GM18502 (cell line): ENCODE results near the gene LIMK2.
"Not testable (repeated sequence)": the region's sequence is repeated elsewhere in the genome, so short reads cannot be mapped to it uniquely, and the experiment has no call there.

ENCODE experiments used
- ATAC-seq: cut with Tn5 transposase; IDR thresholded peaks from one replicate; pipeline ENCODE4 v1.9.1; 2021; ENCODE audit warnings: mild to moderate bottlenecking; ENCODE audit not compliant: unreplicated experiment, poor library complexity

Gene LIMK2

DNA sequence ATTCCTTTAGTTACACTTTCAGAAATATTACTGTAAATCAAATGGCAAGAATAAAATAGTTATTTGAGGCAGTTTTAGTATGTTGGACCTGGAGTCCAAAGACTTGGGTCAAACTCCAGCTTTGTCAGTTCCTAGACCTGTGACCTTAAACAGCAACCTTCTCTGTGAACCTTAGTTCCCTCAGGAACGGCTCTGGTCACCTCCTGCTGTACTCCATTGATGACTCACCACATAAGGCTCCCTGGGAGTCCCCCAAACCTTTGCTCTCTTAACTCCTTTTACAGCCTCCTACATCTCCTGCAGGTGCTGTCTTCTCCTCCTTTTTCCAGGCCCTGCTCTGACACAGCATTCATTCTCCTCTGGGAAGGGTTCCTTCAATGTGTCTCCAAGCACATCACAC, 29.1 kb downstream of the LIMK2 start:
- ATAC-seq: no peak

DNA sequence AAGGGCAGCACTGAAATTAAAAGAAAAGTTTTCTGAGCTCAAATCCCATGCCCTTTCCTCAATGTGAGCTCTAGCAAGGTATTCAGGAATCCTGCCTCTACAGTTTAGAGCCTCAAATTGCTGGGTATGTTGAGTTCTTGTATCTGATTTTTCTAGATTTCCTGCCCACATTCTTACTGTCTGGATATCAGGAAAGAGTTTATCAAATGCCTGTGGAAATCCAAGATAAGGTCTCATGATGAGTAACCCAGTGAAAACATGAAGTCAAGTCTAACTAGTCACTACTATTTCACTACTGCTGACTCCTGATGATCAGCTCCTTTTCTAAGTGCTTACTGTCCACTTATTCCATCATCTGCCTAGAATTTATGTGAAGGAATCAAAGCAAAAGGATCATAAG, 29.8 kb downstream of the LIMK2 start:
- no peak for ATAC-seq

DNA sequence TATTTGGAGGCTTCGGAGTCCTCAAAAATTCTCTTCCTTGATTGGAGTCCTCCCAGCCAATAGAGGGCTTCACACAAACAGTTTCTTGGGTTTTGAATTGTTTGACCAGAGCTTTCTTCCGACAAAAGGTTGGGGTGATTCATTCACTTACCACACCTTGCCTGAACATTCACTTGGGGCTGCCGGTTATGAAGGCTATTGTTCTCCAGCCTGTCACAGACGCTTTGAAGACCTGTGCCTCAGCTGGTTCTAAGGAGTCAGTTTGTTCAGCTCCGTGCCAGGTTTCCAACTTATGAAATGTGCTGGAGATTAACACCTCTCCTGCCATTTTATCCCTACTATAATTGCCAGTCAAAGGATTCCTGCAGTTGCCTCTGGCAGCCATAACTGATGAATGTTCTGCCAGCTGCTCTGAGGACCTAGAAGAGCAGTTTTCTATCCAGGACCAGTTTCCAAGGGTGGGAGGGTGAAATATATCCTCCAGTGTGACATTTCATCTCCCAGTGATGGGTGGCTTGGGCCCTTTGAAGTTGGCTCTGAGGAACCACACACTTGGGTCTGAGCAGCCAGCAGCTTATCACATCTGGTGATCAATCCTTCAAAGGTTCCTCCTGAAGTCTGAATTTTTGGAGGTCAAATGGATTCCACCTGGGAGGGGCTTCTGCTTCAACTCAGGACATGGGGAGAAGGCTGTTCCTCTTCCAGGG, 31.4 kb downstream of the LIMK2 start:
- ATAC-seq: no peak

DNA sequence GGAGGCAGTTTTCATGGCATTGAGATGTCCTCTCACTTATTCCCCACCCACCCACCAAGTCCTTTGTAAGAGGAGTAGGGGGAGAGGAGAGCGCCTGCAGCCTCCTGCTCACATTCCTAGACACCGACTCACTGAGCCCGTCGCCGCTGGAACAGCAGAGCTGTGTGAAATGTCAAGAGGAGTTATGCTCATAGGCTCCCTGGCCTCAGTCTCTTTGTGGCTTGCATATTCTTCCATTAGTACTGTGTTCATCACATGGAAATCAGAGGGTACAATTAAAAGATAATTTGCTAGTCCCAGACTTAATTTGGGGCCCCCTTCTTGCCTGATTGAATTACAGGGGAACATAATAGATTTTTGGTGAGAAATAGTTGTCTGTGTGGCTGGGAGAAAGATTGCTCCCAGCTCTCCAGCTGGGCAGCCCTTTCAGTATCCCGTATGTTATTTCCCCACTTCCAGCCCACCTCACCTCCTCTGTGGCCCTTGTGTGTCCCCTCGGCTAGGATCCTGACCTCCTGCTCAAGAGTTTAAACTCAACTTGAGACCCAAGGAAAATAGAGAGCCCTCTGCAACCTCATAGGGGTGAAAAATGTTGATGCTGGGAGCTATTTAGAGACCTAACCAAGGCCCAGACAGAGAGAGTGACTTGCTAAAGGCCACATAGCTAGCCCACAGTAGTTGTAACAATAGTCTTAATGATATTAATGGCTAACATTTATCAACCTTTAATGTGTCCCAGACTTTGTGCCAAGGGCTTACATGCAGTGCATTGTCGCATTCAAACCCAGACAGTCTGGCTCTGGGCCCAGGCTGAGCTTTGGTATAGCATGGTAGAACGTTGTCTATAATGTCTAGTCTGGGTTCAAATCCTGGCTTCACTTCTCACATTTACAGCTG, 32.2 kb downstream of the LIMK2 start:
- no peak for ATAC-seq

DNA sequence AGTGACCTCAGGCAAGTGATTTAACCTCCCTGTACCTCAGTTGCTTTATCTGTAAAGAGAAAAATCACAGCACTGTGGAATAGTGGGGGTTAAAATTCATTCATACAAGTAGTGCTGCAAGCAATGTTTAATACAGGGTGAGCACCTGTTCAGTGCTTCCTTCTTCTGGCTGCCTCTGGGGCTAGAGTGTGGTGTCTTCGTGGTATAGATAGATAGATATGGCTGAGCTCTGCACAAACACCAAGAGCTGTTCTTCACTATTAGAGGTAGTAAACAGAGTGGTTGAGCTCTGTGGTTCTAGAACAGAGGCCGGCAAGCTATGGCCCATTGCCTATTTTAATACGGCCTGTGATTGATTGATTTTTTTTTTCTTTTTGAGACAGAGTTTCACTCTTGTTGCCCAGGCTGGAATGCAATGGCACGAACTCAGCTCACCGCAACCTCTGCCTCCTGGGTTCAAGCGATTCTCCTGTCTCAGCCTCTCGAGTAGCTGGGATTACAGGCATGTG, 32.9 kb downstream of the LIMK2 start:
- ATAC-seq: no peak

DNA sequence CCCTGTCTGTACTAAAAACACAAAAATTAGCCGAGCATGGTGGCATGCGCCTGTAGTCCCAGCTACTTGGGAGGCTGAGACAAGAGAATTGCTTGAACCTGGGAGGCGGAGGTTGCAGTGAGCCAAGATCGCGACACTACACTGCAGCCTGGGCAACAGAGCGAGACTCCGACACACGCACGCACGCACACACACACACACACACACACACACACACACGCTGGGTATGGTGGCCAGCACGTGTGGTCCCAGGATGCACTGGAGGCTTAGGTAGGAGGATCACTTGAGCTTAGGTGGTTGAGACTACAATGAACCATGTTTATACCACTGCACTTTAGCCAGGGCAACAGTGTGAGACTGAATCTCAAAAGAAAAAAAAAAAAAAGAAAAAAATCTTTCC, 33.9 kb downstream of the LIMK2 start:
- not testable (repeated sequence) for ATAC-seq

DNA sequence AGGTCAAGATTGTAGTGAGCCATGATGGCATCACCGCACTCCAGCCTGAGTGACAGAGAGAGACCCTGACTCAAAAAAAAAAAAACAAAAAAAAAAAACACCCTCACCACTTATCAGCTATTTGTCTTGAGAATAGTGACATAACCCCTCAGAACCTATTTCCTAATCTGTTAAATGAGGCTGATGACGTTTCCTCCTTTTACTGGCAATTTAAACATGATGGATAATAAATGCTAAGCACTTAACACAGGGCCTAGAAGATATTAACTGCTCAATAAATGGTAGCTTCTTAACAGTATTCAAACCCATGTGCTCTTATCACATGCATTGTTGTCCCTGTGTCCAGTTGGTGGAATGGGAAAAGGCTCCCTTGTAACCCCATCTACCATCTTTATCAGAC, 34.6 kb downstream of the LIMK2 start:
- no peak for ATAC-seq

DNA sequence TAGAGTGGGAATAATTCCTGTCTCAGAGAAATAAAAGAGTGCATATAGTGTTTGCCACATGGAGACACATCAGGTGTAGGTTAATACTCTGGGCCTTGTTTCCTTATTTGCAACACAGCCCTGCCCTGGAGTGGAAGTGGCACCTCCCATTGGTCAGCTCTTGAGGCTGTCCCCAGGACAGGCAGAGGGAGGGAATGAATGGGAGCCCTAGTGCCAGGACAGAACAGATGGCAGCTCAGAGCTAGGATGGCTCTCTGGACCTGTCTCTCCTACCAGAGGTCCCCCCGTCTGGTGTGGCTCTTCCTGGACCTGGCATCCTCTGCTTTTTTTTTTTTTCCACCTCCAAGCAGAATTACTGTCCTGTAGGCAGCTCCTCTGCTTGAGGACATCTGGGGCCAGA, 35.6 kb downstream of the LIMK2 start:
- no peak for ATAC-seq

DNA sequence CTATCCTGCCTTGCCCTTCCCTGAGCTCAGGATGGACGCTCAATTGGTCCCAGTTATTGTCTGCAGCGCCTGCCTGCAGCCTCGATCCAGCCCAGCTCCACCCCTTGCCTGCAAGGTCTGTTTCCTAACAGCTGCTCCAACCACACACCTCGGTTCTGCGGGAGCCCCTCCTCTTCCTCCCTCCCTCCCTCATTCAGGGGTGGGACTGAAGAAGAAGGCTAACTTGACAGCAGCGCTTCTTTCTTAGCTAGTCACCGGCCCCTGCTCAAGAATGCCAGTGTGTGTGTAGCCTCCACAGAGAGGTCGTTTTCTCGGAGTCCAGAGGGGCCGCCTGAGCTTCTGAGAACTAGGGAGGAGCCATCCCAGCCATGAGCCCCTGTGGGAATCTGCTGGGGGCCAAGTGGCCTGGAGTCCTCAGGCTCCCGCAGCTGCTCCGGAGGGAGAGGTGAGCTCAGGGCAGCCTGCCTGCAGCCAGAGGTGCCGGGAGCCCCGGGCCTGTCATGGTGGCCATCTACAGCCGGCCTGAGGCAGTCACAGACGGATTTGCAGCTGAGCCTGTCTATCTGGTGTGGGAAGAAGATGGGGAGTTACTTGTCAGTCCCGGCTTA, 36.1 kb downstream of the LIMK2 start:
- ATAC-seq: no peak

DNA sequence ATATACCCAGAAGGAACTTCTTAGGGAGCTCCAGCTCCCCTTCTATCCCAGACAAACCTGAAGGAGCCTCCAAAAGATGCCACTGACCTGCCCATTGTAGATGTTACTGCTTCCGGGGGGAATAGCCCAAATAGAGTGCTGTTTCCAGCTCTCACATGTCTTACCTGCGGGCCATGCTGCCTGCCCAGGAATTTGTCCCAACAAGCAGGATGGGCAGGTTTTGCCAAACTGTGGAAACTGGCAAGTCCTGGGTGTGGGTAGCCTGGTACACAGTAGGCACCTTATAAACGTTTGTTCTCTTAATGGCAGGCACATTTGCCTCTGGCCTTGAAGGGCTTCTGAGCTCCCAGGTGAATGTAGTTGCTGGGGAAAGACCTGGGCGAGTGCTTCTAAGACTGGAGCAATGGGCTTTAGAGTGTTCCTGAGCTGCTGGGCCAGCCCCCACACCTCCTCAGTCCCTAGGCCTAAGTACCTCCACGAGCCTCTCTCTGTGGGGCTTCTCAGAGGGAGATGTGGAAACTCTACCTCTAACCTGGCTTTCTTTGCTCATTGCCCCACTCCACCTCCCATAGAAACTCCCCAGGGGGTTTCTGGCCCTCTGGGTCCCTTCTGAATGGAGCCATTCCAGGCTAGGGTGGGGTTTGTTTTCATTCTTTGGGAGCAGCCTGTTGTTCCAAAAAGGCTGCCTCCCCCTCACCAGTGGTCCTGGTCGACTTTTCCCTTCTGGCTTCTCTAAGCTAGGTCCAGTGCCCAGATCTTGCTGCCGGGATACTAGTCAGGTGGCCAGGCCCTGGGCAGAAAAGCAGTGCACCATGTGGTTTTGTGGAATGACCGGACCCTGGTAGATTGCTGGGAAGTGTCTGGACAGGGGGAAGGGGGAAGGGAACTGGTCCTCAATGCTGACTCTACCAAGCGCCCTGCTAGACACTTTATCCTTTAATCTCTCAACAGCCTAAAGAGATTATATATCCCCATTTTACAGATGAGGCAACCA, 37.2 kb downstream of the LIMK2 start:
- no peak for ATAC-seq

DNA sequence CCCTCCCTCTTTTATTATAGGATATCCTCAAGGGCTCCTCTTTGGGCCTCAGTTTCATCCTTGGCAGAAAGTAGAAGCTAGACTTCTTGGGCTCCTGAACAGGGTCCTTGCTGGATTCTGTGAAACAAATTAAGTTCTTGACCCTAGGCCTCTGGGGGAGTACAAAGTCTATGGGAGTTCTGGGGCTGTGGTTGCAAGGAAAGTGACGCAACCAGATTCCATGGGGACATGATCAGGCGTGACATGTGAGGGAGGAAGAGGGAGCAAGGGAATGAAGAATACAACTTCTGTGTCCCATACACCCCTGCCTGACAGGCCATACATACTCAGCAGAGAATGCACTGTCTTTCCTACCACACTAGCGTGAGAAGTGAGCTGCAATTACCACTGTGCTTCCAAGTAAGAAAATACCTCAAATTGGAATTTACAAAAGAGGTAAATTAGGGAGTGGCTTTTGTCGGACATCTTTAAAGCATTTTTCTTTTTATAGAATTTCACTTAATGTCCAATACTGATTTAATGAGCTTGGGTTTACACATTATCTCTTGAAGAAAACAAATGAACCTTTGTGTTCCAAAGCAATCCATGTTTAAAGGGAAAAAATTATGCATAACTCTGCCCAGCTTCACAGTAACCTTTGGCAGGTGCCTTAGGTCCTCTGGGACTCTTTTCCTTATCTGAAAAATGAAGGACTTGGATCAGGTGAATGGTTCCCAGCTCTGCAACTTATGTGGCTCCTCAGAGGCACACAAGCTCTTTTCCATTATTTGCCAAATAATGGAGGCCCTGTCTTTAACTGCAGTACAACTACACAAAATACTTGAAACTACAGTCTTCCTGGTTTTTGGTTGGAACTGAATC, 38.9 kb downstream of the LIMK2 start:
- ATAC-seq: no peak

DNA sequence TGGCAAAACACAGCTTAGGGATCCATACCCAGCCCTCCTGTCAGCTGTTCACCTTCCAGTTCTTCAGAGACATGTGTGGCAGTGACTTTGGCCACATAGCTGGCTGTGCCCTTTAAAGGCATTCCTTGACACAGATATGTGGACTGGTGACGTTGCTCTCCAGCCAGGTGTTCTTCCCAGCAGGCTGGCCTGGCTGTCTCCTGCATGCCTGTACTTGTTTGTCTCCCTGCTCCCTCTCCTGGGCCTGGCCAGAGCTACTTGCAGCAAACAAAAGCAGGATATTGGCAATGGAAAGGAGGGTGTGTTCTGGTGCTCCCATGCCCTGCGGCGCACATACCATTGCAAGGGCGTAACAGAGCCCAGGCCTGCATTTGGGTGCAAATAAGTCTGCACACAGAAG, 41.9 kb downstream of the LIMK2 start:
- no peak for ATAC-seq

DNA sequence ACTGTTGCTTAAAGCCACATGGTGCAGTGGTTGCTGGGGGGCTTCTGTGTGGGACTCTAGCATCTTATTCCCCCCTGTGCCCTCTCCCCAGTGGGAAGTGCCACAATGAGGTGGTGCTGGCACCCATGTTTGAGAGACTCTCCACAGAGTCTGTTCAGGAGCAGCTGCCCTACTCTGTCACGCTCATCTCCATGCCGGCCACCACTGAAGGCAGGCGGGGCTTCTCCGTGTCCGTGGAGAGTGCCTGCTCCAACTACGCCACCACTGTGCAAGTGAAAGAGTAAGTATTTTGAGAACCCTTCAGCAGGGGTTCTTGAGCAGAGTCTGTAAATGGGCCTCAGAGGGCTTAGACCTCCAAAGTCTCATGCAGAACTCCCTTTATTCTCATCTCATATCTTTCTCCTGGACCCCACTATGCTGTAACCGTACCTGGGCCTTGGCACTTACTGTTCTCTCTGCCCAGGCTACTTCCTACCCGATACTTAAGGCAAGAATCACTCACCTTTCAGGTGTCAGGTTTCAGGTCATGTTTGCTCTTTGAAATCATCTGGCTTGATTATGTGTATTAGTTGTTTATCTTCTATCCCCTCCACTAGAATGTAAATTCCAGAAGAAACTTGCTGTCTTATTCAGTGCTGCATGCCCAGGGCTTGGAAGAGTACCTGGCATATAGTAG, 47.8 kb downstream of the LIMK2 start:
- no peak for ATAC-seq

DNA sequence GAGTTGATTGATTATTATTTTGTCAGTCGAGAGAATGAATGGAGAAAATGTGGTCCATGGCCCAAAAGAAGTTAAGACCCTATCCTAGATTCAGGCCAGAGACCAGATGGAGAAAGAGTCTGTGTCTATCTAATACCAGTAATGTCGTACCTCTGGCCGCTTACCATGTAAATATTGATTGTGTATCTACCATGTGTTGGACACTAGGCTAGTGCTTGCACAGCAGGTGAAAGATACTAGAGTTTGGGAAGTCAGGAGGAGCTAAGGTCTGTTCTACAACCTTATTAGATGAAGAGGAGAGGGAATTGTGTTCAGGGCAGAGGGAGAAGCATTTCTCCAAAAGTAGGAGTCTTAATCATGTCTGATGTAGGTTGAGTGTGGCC, 48.4 kb downstream of the LIMK2 start:
- ATAC-seq: no peak

DNA sequence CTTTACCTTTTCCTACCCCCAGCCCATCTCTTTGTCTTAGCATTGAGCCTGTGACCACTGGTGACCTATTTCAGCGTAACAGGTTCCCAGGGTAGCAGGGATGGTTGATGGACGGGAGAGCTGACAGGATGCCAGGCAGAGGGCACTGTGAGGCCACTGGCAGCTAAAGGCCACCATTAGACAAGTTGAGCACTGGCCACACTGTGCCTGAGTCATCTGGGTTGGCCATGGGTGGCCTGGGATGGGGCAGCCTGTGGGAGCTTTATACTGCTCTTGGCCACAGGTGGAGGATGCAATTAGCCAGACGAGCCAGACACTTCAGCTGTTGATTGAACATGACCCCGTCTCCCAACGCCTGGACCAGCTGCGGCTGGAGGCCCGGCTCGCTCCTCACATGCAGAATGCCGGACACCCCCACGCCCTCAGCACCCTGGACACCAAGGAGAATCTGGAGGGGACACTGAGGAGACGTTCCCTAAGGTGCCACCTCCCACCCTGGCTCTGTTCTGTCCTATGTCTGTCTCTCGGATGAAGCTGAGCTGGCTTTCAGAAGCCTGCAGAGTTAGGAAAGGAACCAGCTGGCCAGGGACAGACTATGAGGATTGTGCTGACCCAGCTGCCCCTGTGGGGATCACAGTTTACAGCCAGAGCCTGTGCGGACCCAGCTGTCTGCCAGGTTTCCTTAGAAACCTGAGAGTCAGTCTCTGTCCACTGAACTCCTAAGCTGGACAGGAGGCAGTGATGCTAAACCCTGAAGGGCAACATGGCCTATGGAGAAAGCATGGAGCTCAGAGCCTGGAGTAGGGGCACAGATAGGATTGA, 50.4 kb downstream of the LIMK2 start:
- no peak for ATAC-seq

DNA sequence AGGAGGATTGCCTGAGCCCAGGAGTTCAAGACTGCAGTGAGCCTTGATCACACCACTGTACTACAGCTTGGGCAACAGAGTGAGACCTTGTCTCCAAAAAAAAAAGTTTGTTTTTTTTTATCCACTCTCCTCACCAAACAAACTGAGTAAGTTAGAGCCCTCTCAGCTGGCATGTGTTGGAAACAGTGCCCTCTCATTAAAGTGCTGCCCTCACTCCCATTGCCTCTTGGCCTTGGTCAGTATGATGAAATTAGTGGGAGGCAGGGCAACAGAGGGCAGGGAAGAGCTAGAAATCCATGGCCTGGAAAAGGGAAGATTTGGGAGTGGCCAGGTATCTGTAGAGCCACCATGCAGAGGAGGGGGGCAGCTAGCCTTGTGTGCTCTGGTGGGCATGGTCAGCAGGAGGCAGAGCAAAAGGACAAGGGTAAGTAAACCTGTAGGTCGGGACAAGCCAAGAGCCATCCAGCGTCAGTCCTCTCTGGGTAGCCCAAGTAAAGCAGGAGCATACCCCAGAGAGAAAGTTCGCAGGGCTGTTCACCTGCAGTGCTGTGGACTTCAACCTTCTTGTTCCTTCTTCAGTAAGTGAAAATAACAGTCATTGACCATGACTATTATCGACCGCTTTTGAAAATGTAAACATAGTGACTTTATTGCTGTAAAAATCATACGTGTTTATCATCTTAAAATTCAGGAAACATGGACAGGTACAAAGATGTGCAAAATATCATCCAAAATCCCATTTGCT, 52.0 kb downstream of the LIMK2 start:
- ATAC-seq: no peak

DNA sequence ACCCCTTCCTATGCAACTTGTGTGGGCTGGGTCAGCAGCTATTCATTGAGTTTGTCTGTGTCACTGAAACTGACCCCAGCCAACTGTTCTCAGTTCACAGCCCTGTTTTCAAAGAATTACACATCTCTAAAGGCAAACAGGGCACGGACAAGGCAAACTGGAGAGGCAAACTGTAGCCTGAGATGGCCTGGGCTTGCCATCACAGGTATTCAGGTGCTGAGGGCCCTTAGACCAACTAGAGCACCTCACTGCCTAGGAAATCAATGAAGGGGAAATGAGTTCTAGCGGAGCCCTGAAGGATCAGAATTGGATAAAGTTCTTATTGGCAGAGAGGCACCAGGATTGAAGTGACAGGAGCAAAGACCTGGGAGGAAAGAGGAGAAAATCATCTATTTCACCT, 56.2 kb downstream of the LIMK2 start:
- no peak for ATAC-seq
